K562 (cell line): Measurements from ENCODE around the gene FAM241B. TPM values are rescaled to one million over a fixed set of nuclear protein-coding genes. Genes with fewer than 3 reads are reported as not detected.

Source experiments
- ATF1 ChIP-seq, 2 experiments: fragments of 450-650 bp in 1 of 2; IDR thresholded peaks; 2 replicates each; pipeline ENCODE4 v1.6.1; 2016; ENCODE audit warnings: missing compliant biosample characterization in 1 of 2, missing genetic modification characterization in 1 of 2
- ATF7 ChIP-seq: fragments of 450-650 bp; IDR thresholded peaks from 2 replicates; pipeline ENCODE4 v1.7.1; 2014; ENCODE audit warnings: mild to moderate bottlenecking, moderate library complexity
- GTF2E2 ChIP-seq: fragments of 200-800 bp; sonication (Bioruptor generic); IDR thresholded peaks from 2 replicates; pipeline ENCODE4 v1.6.1; 2016; ENCODE audit warnings: missing genetic modification characterization, missing compliant biosample characterization
- MCM7 ChIP-seq, 2 experiments: fragments of 450-650 bp; IDR thresholded peaks; 2 replicates each; pipeline ENCODE4 v1.6.1; 2016 to 2018
- NFYB ChIP-seq: IDR thresholded peaks from 2 replicates; pipeline ENCODE4 v1.6.1; 2011; ENCODE audit warnings: mild to moderate bottlenecking, moderate library complexity; ENCODE audit not compliant: insufficient read length; ENCODE audit errors: extremely low read depth
- RBBP5 ChIP-seq: fragments of 200-600 bp; sonication (generic); IDR thresholded peaks from 2 replicates; pipeline ENCODE4 v1.6.1; 2012; ENCODE audit warnings: borderline replicate concordance, mild to moderate bottlenecking, low read length, control low read depth, inconsistent platforms; ENCODE audit not compliant: insufficient read depth, poor library complexity, severe bottlenecking
- SPI1 ChIP-seq: IDR thresholded peaks from 2 replicates; pipeline ENCODE4 v1.6.1; 2011; ENCODE audit warnings: low read depth, low read length, control low read depth, borderline replicate concordance
- SREBF2 ChIP-seq: sonication (generic); formaldehyde crosslinking; IDR thresholded peaks from 2 replicates; pipeline ENCODE4 v1.4.0; 2020; ENCODE audit warnings: mild to moderate bottlenecking, missing genetic modification reagents
- TCFL5 ChIP-seq: fragments of 250-450 bp; sonication (Bioruptor Pico); conservative IDR thresholded peaks from 2 replicates; pipeline ENCODE4 v1.6.1; 2021; ENCODE audit warnings: mild to moderate bottlenecking, moderate library complexity, matching md5 sums
- ZNF146 ChIP-seq: IDR thresholded peaks from one replicate; pipeline ENCODE4 v1.6.1; 2018; ENCODE audit warnings: missing compliant biosample characterization; ENCODE audit not compliant: unreplicated experiment
- ZNF551 ChIP-seq: fragments of 250-450 bp; sonication (Bioruptor Pico); IDR thresholded peaks from 2 replicates; pipeline ENCODE4 v1.5.0; 2021; ENCODE audit warnings: mild to moderate bottlenecking, moderate library complexity
- polyA plus RNA-seq, 8 experiments: library from polyadenylated mRNA; depleted of rRNA in 4 of 8; stranded (reverse) in 5 of 8; unstranded in 3 of 8; fragments of >200 nt; fragmentation: Nextera tagmentation in 2 of 8; fragmentation: Illumina TruSeq in 1 of 8; extraction: Ambion mirVana in 2 of 8; extraction: Trizol in 1 of 8; gene quantifications; 2 replicates each; pipeline versions ENCODE4 v1.2.1 to v1.2.3, GENCODE V29; 2011 to 2014; ENCODE audit warnings: inconsistent platforms in 1 of 8, missing spikeins in 1 of 8
- total RNA-seq, 7 experiments: library from RNA; depleted of rRNA in 6 of 7; stranded (reverse); fragments of >200 nt in 6 of 7; fragmentation: Illumina TruSeq in 2 of 7; extraction: Trizol in 2 of 7; gene quantifications; 2 replicates each; pipeline versions ENCODE4 v1.2.1 to v1.2.3, GENCODE V29; 2011 to 2021; ENCODE audit warnings: low replicate concordance in 1 of 7
- TF ChIP-seq, protein P1 (sequence below), 2 experiments: fragments of 450-650 bp in 1 of 2; sonication (generic) in 1 of 2; formaldehyde crosslinking in 1 of 2; IDR thresholded peaks; 2 replicates each; pipeline versions ENCODE4 v1.7.1 to v1.9.0; 2016 to 2022; ENCODE audit warnings: inconsistent platforms in 1 of 2, mild to moderate bottlenecking in 1 of 2, missing genetic modification reagents in 1 of 2
- TF ChIP-seq, protein P2 (sequence below): fragments of 450-650 bp; formaldehyde crosslinking; IDR thresholded peaks from 2 replicates; pipeline ENCODE4 v1.4.0; 2020; ENCODE audit warnings: mild to moderate bottlenecking, moderate library complexity

FAM241B gene
- total and polyA plus RNA-seq, 9 of the 15 experiments (the other 6 are each of a cell fraction or from before 2014, with no cell fraction given), result 1.9 to 11.1 (median 3.0) TPM

DNA sequence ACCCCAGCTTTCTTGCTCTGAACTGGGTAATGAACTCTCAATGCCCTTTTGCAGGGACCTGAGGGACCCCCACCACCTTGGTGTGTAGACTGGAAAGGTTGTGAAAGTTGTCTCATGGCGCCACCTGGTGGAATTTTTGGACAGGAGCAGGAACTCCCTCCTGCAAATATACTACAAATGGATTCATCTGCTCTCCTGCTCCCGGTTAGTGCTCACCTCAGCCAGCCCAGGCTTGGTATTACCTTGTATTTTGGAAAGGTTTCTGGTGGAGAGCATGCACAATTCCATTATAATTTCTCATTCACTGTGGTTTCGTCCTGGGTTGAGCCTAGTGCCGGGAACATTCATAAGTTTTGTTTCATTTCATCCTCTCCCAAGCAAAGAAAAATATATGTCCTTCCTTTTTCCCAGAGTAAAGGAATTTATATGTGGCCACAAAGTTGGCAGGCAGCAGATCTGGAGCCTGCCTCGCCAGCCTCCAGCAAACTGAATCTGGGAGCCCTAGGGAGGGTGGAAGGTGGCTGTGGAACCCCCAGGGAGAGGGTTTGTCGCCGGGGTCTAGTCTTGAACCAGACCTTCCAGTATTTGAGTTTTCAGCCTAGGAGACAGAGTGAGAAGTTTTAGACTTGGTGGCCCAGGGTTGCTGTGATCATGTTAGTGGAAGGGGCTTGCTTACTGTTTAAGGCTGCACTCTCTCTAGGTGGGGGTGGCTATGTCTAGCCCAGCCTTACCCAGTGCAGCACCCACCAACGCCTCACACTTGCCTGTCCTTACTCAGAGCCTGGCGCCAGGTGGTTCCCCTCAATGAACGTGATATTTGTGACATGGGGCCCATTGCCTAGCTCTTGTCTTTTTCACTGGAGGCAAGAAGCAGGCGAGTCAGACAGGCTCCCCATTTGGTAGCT lies 9.5 kb downstream of the FAM241B start (continued):
- TF ChIP-seq ZNF146 (CRISPR knock-in tag), result no peak
- no peak for TF ChIP-seq MCM7 (IDR thresholded peaks at IDR 0.05)
- TF ChIP-seq GTF2E2 (tag), result no peak
- no peak for TF ChIP-seq ATF7
- TF ChIP-seq ATF1 (CRISPR knock-in tag; IDR thresholded peaks at IDR 0.05), result no peak
- no peak for TF ChIP-seq ATF1 (tag; IDR thresholded peaks at IDR 0.05)
- TF ChIP-seq SPI1, result no peak
- TF ChIP-seq, protein P1, sequence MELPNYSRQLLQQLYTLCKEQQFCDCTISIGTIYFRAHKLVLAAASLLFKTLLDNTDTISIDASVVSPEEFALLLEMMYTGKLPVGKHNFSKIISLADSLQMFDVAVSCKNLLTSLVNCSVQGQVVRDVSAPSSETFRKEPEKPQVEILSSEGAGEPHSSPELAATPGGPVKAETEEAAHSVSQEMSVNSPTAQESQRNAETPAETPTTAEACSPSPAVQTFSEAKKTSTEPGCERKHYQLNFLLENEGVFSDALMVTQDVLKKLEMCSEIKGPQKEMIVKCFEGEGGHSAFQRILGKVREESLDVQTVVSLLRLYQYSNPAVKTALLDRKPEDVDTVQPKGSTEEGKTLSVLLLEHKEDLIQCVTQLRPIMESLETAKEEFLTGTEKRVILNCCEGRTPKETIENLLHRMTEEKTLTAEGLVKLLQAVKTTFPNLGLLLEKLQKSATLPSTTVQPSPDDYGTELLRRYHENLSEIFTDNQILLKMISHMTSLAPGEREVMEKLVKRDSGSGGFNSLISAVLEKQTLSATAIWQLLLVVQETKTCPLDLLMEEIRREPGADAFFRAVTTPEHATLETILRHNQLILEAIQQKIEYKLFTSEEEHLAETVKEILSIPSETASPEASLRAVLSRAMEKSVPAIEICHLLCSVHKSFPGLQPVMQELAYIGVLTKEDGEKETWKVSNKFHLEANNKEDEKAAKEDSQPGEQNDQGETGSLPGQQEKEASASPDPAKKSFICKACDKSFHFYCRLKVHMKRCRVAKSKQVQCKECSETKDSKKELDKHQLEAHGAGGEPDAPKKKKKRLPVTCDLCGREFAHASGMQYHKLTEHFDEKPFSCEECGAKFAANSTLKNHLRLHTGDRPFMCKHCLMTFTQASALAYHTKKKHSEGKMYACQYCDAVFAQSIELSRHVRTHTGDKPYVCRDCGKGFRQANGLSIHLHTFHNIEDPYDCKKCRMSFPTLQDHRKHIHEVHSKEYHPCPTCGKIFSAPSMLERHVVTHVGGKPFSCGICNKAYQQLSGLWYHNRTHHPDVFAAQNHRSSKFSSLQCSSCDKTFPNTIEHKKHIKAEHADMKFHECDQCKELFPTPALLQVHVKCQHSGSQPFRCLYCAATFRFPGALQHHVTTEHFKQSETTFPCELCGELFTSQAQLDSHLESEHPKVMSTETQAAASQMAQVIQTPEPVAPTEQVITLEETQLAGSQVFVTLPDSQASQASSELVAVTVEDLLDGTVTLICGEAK (IDR thresholded peaks at IDR 0.05), result no peak
- TF ChIP-seq, protein P1 (CRISPR knock-in tag; IDR thresholded peaks at IDR 0.05), result no peak
- no peak for TF ChIP-seq RBBP5
- no peak for TF ChIP-seq ZNF551 (CRISPR knock-in tag)
- no peak for TF ChIP-seq TCFL5 (CRISPR knock-in tag)
- TF ChIP-seq NFYB, result no peak
- TF ChIP-seq SREBF2 (CRISPR knock-in tag), result no peak
- TF ChIP-seq, protein P2, sequence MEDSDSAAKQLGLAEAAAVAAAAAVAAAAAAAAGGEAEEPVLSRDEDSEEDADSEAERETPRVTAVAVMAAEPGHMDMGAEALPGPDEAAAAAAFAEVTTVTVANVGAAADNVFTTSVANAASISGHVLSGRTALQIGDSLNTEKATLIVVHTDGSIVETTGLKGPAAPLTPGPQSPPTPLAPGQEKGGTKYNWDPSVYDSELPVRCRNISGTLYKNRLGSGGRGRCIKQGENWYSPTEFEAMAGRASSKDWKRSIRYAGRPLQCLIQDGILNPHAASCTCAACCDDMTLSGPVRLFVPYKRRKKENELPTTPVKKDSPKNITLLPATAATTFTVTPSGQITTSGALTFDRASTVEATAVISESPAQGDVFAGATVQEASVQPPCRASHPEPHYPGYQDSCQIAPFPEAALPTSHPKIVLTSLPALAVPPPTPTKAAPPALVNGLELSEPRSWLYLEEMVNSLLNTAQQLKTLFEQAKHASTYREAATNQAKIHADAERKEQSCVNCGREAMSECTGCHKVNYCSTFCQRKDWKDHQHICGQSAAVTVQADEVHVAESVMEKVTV (CRISPR knock-in tag), result peak; percentile 83
